Measurements from ENCODE around the gene ZNF230.

DNA sequence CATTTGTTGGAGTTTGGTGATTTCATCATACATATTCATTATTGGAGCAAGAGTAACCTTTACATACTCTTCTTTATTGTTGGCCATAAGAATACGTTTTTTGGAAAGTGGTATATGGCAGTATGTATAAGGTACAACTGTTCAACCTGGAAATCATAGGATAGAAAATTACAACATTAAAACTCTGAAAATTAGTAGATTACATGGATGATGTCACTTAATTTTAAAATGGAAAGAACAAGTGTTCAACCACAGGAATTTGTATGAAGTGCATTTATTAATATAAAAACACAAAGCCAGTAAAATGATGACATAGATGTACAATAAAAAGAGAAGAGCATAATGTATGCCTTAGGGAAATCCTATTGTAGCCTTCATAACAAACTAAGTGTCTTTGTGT lies 26.0 kb upstream of the ZNF230 start:
- TF ChIP-seq, protein P1, sequence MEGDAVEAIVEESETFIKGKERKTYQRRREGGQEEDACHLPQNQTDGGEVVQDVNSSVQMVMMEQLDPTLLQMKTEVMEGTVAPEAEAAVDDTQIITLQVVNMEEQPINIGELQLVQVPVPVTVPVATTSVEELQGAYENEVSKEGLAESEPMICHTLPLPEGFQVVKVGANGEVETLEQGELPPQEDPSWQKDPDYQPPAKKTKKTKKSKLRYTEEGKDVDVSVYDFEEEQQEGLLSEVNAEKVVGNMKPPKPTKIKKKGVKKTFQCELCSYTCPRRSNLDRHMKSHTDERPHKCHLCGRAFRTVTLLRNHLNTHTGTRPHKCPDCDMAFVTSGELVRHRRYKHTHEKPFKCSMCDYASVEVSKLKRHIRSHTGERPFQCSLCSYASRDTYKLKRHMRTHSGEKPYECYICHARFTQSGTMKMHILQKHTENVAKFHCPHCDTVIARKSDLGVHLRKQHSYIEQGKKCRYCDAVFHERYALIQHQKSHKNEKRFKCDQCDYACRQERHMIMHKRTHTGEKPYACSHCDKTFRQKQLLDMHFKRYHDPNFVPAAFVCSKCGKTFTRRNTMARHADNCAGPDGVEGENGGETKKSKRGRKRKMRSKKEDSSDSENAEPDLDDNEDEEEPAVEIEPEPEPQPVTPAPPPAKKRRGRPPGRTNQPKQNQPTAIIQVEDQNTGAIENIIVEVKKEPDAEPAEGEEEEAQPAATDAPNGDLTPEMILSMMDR (IDR thresholded peaks at IDR 0.05; ENCODE audit: low read depth, low read length) = no peak
- no peak for TF ChIP-seq EZH2phosphoT487 (IDR thresholded peaks at IDR 0.05; ENCODE audit: low read depth)
